ENCODE data around the gene APOE.
"Not testable (repeated sequence)": the region's sequence is repeated elsewhere in the genome, so short reads cannot be mapped to it uniquely, and the experiment has no call there.

Gene APOE

DNA sequence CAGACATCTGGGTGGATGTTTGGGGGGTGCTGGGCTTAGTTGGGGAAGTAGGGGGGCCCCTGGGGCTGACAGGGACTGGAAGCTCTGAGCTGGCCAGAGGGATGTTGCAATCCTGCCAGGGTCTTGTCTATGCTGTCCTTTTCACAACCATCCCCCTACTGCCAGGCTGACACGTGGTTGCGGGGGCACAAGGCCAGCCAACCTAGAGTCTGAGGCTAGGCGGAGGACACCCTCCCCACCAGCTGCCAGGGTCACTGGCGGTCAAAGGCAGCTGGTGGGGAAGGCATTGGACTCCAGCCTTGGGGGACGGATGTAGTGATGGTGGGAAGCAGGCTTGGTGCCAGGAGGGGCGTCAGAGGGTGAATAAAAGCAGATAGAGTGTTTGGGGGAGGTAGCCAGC, 7.3 kb downstream of the APOE start:
- no peak for DNase-seq

DNA sequence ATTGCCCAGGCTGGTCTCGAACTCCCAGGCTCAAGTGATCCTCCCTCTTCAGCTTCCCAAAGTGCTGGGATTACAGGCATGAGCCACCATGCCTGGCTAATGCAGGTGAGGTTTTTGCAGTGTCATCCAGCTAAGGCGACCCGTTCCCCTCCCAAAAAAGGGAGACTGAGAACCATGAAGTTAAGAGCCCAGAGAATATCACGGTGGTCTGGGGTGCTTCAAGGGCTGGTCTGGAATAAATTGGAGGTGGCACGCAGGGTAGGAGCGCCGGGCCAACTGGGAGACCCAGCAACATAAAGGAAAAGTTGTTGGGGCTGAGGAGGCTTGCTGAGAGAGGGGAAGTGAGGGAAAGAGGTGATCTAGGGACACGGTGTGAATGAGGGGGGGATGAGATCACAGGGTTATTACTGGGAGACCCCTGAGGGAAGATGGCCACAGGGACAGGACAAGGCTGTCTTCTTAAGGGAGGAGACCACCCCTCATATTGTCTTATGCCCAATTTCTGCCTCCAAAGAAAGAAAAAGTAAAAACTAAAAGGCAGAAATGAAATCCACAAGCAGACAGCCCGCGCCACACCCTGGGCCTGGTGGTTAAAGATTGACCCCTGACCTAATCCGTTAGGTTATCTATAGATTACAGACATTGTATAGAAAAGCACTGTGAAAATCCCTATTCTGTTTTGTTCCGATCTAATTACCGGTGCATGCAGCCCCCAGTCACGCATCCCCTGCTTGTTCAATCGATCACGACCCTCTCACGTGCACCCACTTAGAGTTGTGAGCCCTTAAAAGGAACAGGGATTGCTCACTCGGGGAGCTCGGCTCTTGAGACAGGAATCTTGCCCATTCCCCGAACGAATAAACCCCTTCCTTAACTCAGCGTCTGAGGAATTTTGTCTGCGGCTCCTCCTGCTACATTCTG, 8.2 kb downstream of the APOE start:
- not testable (repeated sequence) for DNase-seq

DNA sequence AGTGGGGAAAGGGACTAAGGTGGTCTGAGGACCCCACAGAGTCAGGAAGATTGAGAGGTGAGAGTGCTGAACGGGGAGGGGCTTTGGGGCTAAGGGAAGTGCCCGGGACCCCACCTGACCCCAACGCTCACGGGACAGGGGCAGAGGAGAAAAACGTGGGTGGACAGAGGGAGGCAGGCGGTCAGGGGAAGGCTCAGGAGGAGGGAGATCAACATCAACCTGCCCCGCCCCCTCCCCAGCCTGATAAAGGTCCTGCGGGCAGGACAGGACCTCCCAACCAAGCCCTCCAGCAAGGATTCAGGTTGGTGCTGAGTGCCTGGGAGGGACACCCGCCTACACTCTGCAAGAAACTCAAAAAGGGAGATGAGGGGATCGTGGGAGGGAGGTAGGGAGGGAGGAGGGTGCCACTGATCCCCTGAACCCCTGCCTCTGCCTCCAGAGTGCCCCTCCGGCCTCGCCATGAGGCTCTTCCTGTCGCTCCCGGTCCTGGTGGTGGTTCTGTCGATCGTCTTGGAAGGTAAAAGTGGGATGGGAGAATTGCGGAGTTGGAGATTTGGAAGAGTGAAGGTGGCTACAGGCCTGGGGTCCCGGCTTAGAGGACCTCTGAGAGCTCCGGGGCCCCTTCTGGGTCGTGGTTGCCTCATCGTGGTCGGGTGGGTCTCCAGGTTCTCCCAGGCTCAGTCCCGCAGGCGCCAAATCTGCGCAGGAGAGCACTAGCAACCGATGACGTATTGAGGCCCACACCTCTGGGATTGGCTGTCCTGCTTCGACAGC, 9.0 kb downstream of the APOE start, which contains the start of gene APOC1:
APOC1 (plus strand) TSS at position 176 of the 774 bp plus-strand sequence; CDS start at position 460, 284 bp downstream.
- DNase-seq: peak; percentile 62

DNA sequence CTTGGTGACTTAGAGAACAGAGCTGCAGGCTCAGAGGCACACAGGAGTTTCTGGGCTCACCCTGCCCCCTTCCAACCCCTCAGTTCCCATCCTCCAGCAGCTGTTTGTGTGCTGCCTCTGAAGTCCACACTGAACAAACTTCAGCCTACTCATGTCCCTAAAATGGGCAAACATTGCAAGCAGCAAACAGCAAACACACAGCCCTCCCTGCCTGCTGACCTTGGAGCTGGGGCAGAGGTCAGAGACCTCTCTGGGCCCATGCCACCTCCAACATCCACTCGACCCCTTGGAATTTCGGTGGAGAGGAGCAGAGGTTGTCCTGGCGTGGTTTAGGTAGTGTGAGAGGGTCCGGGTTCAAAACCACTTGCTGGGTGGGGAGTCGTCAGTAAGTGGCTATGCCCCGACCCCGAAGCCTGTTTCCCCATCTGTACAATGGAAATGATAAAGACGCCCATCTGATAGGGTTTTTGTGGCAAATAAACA, 18.7 kb downstream of the APOE start:
- DNase-seq: no peak

DNA sequence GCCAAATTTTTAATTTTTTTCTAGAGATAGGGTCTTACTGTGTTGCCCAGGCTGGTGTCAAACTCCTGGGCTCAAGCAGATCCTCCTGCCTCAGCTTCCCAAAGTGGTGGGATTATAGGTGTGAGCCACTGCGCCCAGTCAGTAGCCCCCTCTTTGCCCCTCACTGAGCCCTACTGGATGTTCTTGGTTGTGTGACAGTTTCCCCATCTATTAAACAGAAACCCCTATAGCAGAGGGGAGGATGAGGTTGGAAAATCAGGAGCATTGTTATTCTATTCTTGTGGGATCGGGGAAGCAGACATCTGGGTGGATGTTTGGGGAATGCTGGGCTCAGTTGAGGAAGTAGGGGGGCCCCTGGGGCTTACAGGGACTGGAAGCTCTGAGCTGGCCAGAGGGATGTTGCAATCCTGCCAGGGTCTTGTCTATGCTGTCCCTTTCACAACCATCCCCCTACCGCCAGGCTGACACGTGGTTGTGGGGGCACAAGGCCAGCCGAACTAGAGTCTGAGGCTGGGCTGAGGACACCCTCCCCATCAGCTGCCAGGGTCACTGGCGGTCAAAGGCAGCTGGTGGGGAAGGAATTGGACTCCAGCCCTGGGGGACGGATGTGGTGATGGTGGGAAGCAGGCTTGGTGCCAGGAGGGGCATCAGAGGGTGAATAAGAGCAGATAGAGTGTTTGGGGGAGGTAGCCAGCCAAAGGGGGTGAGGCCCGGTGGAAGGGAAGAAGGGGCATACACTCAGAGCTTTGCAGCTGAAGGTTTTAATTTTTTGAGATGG, 19.7 kb downstream of the APOE start:
- no peak for DNase-seq

DNA sequence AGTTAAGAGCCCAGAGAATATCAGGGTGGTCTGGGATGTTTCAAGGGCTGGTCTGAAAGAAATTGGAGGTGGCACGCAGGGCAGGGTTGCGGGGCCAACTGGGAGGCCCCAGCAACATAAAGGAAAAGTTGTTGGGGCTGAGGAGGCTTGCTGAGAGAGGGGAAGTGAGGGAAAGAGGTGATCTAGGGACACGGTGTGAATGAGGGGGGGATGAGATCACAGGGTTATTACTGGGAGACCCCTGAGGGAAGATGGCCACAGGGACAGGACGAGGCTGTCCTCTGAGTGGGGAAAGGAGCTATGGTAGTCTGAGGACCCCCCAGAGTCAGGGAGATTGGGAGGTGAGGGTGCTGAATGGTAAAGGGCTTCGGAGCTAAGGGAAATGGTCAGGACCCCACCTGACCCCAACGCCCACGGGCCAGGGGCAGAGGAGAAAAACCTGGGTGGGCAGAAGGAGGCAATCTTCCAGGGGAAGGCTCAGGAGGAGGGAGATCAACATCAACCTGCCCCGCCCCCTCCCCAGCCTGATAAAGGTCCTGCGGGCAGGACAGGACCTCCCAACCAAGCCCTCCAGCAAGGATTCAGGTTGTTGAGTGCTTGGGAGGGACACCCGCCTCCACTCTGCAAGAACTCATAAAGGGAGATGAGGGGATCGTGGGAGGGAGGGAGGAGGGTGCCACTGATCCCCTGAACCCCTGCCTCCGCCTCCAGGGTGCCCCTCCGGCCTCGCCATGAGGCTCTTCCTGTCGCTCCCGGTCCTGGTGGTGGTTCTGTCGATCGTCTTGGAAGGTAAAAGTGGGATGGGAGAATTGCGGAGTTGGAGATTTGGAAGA, 20.9 kb downstream of the APOE start:
- not testable (repeated sequence) for DNase-seq

DNA sequence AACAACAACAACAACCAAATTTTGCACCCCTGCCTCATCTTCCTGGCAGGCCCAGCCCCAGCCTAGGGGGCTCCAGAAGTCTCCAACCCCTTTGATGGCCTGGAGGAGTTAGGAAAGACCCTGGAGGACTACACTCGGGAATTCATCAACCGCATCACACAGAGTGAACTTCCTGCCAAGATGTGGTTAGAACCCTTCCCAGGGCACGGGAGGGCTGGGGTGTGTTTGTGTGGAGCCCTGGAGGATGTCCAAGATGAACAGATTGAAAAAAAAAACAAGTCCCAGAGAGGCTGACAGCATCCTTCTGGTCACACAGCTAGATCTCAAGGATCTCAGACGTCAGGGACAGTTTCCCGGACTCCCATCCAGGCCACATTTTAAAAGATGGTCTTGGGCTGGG, 22.1 kb downstream of the APOE start:
- no peak for DNase-seq

DNA sequence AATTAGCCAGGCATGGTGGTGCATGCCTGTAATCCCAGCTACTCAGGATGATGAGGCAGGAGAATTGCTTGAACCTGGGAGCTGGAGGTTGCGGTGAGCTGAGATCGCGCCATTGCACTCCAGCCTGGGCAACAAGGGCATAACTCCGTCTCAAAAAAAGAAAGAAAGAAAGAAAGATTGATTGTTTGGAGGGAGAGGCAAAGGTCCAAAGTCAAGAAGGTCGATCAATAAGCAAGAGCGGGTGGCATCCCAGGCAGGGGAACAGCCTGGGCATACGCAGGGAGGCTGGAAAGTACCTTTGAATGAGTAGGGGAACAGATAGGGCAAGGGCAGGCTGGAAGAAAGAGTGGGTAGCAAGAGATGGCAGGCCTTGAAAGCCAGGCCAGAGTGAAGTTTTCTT, 24.5 kb downstream of the APOE start:
- DNase-seq: no peak

DNA sequence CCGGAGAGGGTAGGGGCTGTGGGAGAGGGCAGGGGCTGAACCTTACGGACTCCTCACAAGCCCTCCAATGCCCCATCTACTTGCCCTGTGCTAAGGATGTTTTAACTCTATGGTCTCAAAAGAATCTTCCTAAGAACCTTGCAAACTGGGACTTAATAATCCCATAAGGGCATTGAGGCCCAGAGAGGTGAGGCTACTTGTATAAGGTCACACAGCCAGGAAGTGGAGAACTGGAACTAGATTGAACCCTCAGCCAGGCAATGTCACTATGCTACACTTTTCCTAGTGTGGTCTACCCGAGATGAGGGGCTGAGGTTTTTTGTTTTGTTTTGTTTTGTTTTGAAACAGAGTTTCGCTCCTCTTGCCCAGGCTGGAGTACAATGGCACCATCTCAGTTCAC, 25.9 kb downstream of the APOE start:
- DNase-seq: no peak

DNA sequence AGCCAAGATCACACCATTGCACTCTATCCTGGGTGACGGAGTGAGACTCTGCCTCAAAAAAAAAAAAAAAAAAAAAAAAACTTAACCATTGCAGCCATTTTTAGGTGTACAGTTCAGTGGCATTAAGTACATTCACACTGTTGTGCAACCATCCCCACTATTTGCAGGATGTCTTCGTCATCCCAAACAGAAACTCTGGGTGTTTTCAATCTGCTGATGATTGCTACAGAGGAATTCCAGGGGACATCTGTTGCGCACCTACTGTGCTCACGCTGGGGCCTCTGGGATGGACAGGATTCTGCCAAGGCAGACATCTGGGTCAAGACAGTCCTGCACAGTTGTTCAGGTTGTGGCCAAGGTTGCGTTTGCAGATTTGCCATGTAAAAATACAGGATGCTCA, 34.1 kb downstream of the APOE start:
- no peak for DNase-seq

DNA sequence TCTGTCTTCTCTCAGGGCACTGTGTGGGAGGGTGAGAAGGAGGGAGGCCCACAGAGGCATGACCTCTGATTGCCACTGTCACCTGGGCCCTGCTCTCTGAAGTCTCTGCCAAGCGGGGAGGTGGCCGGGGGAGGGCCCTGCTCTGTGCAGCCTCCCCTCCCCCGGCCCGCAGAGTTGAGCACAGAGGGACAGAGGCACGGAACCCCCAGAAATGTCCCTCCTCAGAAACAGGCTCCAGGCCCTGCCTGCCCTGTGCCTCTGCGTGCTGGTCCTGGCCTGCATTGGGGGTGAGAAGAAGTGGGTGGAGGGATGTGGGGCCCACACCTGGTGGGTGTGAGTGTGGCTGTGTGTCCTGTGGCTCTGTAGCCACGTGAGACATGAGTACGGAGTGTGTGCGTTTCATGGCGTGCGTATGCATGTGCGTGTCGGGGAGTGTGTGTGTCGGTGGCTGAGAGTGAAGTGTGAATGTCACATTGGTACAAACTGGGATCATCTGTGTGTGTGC, 36.5 kb downstream of the APOE start, which contains the start of gene APOC4:
APOC4 (plus strand) TSS at position 171 of the 505 bp plus-strand sequence; CDS start at position 212, 41 bp downstream.
- DNase-seq: no peak

DNA sequence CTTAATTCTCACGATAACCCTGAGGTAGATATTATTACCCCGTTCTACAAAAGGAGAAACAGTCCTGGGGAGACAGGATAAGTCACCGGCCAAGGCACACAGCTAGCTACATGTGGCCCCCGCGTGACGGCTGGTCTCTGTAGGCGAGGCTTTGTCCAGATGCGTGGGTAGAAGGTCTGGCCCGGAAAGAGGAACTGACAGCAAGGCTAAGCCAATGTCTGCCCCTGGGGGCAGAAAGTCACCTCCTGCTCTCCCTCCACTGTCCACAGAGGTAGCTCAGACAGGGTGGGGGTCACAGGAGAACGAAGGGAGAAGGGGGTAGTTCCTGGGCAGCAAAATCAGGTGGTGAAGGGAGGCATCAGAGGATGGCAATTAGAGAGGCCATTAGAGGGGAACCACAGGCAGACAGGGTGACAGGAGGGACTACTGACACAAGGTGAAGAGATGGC, 38.2 kb downstream of the APOE start:
- DNase-seq: no peak

DNA sequence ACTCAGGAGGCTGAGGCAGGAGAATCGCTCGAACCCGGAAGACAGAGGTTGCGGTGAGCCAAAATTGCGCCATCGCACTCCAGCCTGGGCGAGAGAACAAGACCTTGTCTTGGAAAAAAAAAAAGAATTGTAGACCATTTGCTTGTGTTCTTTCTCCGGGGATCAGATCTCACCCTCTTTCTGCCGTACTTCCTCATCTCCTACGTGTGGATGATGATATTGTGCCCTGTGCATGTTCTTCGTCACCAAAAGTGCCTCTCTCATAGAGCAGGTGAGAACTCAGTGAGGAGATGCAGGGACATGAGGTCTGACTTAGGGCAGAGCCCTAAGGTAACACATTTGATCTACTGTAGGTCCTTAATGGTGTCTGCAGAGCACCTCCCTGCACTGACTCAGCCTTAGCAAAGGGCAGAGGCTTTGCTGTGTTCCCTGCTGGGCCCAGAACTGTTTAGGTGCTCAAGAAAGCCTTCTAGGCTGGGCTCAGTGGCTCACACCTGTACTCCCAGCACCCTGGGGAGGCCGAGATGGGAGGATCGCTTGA, 41.5 kb downstream of the APOE start:
- no peak for DNase-seq

DNA sequence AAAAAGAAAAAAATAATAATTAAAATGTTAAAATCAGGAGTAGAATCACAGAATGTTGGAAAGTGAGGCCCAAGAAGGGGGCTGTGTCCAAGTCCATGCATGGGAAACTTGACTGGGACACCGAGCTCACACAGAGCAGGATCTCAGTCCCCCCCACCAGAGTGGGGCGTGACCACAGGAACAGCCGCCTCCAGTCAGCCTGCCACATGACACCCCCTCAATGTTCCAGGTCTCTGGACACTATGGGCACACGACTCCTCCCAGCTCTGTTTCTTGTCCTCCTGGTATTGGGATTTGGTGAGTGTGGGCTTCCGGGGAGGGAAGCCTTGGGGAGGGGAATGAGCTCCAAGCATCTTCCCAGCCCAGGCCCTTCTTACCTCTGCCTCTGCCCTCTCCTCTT, 42.6 kb downstream of the APOE start:
- DNase-seq: no peak

DNA sequence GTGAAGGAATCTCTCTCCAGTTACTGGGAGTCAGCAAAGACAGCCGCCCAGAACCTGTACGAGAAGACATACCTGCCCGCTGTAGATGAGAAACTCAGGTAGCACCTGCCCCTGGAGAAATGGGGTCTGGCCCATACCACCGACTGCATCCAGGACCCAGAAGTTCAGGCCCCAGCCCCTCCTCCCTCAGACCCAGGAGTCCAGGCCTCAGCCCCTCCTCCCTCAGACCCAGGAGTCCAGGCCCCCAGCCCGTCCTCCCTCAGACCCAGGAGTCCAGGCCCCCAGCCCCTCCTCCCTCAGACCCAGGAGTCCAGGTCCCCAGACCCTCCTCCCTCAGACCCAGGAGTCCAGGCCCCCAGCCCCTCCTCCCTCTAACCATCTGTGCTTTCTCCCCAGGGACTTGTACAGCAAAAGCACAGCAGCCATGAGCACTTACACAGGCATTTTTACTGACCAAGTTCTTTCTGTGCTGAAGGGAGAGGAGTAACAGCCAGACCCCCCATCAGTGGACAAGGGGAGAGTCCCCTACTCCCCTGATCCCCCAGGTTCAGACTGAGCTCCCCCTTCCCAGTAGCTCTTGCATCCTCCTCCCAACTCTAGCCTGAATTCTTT, 43.3 kb downstream of the APOE start:
- DNase-seq: no peak

DNA sequence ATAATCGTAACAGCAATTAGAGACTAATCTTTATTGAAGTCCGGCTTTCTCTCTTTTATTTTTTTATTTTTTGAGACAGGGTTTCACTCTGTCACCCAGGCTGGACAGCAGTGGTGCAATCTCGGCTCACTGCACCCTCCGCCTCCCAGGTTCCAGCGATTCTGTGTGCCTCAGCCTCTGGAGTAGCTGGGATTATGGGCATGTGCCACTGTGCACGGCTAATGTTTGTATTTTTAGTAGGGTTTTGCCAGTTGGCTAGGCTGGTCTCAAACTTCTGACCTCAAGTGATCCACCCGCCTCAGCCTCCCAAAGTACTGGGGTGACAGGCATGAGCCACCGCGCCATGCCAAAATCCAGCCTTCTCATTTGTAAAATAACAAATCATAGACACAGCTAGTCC, 44.0 kb downstream of the APOE start:
- no peak for DNase-seq

DNA sequence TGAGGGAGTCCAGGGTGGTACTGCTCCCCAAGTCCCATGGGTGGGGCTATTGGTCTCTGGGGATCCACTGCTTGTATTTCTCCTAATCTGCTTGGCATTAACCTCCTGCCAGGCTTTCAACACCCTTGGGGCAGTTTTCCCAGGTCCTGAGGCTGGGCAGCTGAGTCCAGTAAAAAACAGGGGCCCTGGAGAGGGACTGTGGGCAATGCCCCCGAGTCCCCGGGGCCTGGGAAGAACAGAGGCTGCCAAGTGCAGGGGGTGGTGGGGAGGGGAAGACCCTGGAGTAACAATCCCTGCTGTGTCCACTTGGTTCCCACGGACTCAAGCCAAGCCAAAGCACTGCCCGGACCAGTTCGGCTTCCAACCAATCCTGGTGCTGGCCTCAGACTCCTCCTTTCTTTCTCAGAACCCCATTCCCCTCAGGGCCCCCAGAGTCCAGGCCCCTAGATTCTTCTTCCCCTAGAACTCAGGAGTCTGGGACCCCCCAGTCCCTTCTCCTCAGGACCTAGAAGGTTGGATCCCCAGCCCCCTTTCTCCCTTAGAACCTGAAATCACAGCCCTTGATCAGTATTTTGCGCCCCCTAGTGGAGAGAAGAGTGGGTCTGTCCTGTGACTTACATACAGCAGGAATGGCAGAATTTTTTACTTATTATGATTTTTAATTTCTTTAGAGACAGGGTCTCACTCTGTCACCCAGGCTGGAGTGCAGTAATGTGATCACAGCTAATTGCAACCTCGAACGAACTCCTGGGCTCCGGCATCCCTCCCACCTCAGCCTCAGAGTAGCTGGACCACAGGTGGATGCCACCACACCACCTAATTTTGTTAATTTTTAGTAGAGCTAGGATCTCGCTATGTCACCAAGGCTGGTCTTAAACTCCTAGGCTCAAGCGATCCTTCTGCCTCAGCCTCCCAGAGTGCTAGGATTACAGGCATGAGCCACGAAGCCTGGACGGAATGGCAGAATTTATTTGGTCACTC, 45.9 kb downstream of the APOE start:
- peak; percentile 70 for DNase-seq

DNA sequence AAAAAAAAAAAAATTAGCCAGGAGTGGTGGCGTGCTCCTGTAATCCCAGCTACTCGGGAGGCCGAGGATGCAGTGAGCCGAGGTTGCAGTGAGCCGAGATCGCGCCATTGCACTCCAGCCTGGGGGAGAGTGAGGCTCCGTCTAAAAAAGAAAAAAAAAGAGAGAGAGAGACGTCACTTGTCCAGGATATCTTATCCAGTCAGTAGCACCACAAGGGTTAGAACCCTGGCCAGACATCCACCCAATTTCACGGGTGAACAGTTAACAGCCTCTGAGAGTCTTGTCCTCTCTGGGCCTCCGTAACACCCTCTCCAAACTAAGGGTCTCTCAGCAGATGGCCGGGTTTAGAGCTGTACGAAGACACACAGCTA, 48.7 kb downstream of the APOE start:
- DNase-seq: no peak
